Forelimb muscle (tissue), 1 donor: ENCODE results near the gene PARL. TPM values are rescaled to one million over a fixed set of nuclear protein-coding genes. Genes with fewer than 3 reads are reported as not detected.
"Not testable (repeated sequence)": the region's sequence is repeated elsewhere in the genome, so short reads cannot be mapped to it uniquely, and the experiment has no call there.

Experiments
- DNase-seq: peaks from one replicate; pipeline ENCODE4 v3.0.0-alpha.2; 2013; ENCODE audit warnings: low read depth
- polyA plus RNA-seq: library from polyadenylated mRNA; unstranded; fragments of 120-200 nt; gene quantifications from one replicate; pipeline ENCODE4 v1.2.1, GENCODE V29; 2013; ENCODE audit not compliant: insufficient read length

Gene PARL
- polyA plus RNA-seq, 1 donor: 32.7 TPM

- DNase-seq: no peak
Measured at GRCh38 chr3:183790700-183791099, 94.0 kb downstream of the PARL start.

DNA sequence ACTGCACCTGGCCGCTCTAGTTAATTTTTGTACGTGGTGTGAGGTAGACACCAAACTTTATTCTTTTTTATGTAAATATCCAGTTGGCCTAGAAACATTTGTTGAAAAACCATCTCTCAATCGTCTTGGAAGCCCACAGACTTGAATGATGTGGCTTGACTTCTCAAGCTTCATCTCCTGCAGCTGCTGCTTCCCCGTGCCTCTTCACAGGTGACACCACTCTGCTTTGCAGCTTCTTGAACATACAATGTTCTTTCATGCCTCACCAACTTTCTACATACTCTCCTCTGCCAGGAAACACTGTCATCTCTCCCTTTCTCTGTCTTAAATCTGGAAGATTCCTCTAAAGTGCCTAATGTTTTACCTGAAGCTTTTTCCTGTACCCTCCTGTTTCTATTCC, 94.9 kb downstream of the PARL start:
- DNase-seq: no peak

- not testable (repeated sequence) for DNase-seq
Measured at GRCh38 chr3:183784503-183784902, 100.2 kb downstream of the PARL start.

- DNase-seq: no peak
Measured at GRCh38 chr3:183782576-183783276, 102.0 kb downstream of the PARL start.

- no peak for DNase-seq
Measured at GRCh38 chr3:183781246-183781645, 103.4 kb downstream of the PARL start.

DNA sequence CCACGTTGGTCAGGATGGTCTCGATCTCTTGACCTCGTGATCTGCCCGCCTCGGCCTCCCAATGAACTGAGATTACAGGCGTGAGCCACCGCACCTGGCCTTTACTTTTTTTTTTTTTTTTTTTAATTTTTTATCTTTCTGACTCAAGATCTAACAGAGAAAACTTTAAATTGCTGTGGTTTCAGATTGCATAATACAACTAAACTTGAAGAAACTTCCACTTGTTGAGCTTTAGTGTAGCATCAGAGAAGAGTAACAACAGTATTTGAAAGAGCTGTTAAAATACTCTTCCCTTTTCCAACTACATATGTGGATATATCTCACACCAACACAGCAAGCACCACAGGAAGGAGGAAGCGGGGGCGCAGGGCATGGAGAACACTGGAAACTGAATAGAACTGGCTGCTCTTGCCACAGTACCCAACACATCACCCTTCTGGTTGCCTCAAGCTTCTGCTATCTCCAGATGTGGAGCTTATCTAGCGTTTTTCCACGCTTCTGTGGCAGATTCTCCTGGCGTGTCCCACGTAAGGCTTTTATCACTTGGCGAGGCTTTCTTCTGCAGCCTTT, 104.7 kb downstream of the PARL start:
- DNase-seq: no peak

Other genes with a start within 250 kb of the PARL start
- 34.9 TPM for gene KLHL24, start 249.3 kb downstream of the PARL start, polyA plus RNA-seq
- gene YEATS2, start 187.1 kb downstream of the PARL start, polyA plus RNA-seq: 30.2 TPM
- 41.3 TPM for gene MAP6D1, start 59.3 kb downstream of the PARL start, polyA plus RNA-seq
- 28.5 TPM for gene ABCC5, start 133.0 kb upstream of the PARL start, polyA plus RNA-seq
- not detected for gene HTR3D, start 146.9 kb upstream of the PARL start, polyA plus RNA-seq
- not detected for gene HTR3C, start 168.2 kb upstream of the PARL start, polyA plus RNA-seq
- gene HTR3E, start 212.2 kb upstream of the PARL start, polyA plus RNA-seq: not detected